ENCODE results near the gene THSD7B.

The THSD7B gene

DNA sequence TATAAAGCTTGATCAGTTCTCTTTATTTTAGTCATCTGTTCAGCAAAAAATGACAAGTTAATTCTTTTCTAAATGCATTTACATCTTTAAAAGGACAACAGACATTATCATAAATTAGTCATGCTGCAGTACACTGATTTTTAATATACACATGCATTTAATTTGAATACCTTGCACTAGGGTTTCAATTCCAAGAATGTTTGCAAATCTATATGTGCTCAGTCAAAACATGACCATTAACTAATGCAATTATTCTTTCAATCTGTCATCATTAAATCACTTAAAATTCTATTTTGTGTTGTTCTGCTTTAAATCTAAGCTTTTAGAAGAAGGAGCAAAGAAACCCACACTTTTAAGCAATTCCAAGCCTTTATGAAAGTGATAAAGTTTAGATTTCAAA is 342.6 kb downstream of the THSD7B start:
- Histone ChIP-seq H3K36me3 (ENCODE audit: insufficient read depth, low read length) (no peaks in the 10 kb centered on the region), H3K9me3 (ENCODE audit: insufficient read depth, low read depth, low read length) (no peaks in the 10 kb centered on the region), H3K27me3 (ENCODE audit: insufficient read depth, low read length) (no peaks in the 10 kb centered on the region), H3K4me1 (ENCODE audit: insufficient read depth, low read length) (no peaks in the 10 kb centered on the region), H3K4me3 (ENCODE audit: low read length) (no peak overlapping the region), H3K27ac (ENCODE audit: low read depth, low read length) (no peak overlapping the region), H3K9ac (ENCODE audit: low read depth, low read length) (no peak overlapping the region)

DNA sequence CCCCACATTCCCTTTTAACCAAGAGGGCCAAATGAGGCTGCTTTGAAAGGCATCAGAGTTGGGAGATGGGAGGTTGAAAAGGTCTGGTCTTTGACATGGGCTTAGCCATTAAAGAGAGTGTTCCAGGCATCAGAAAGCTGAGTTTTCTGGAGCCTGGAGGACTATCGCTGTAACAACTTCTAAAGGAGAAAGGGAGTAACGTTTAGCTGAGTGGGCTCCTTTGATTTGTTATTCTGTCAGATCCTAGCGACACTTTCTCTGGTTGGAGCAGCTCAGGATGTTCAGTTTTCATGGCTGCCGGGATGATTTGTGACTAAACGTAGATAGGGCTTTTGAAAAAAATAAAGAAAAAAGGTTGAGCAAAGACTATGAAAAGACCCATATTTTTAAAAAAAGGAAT is 346.6 kb downstream of the THSD7B start:
- H3K27ac ChIP-seq (ENCODE audit: low read depth, low read length), result no peak overlapping the region
- WGBS, result 94% methylated on average over 5 of the region's 5 CpGs
- no peak overlapping the region for H3K9ac ChIP-seq (ENCODE audit: low read depth, low read length)
- no peak overlapping the region for H3K4me3 ChIP-seq (ENCODE audit: low read length)
- peaks cover 4% of the 10 kb centered on the region; the same call in 1 of the 2 replicates for H3K4me1 ChIP-seq (ENCODE audit: insufficient read depth, low read length)
- H3K36me3 ChIP-seq (ENCODE audit: insufficient read depth, low read length), result no peaks in the 10 kb centered on the region
- H3K27me3 ChIP-seq (ENCODE audit: insufficient read depth, low read length), result no peaks in the 10 kb centered on the region
- no peaks in the 10 kb centered on the region for H3K9me3 ChIP-seq (ENCODE audit: insufficient read depth, low read depth, low read length)

DNA sequence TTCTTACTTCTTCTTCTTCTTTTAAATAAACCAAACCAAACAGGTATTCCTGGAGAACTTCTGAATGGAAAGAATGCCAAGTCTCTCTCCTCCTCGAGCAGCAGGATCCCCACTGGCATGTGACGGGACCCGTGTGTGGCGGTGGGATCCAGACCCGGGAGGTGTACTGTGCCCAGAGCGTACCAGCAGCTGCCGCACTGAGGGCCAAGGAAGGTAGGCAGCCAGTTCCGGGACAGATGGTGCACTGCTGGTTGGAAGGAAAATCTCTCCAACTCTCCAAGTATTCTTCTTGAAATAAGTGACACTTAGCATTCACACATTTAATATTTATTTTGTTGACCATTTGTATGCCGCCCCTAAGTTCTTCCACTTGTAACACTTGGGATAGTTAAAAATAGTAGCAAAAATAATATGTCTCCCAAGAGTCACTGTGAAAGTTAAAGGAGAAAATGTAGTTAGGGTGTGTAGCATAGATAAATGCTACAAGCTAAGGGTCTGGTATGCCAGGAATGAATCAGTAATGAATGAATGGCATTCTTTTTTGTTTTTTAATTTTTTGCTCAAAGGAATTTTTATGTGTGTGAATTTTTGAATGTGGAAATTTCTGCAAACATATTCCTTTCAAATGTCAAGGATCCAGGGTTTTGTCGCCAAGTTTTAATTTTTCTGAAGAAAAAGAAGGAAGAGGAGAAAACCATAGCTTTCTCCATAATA is 349.9 kb downstream of the THSD7B start:
- 93% methylated on average over 10 of the region's 10 CpGs for WGBS
- Histone ChIP-seq H3K9ac (ENCODE audit: low read depth, low read length) (no peak overlapping the region), H3K4me3 (ENCODE audit: low read length) (no peak overlapping the region), H3K4me1 (ENCODE audit: insufficient read depth, low read length) (peaks cover 4% of the 10 kb centered on the region; the same call in 1 of the 2 replicates), H3K27me3 (ENCODE audit: insufficient read depth, low read length) (no peaks in the 10 kb centered on the region), H3K36me3 (ENCODE audit: insufficient read depth, low read length) (no peaks in the 10 kb centered on the region), H3K9me3 (ENCODE audit: insufficient read depth, low read depth, low read length) (no peaks in the 10 kb centered on the region), H3K27ac (ENCODE audit: low read depth, low read length) (no peak overlapping the region)

DNA sequence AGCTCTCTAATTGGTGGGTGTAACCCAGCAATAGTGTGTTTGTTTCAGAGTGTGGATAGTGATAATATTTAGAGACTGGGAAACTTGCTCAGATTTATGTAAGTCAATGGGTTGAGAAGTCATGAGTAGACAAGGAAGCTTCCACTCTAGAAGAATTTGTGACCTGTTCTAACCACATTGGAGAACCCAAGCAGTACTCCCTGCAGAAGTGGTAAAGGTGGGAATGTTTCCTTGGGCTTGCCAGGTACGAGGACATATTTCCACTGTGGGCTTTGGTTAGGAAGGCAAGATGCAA is 350.4 kb downstream of the THSD7B start:
- WGBS, result 86% methylated on average over 1 of the region's 1 CpG
- H3K36me3 ChIP-seq (ENCODE audit: insufficient read depth, low read length), result no peaks in the 10 kb centered on the region
- peaks cover 4% of the 10 kb centered on the region; the same call in 1 of the 2 replicates for H3K4me1 ChIP-seq (ENCODE audit: insufficient read depth, low read length)
- H3K9ac ChIP-seq (ENCODE audit: low read depth, low read length), result no peak overlapping the region
- H3K9me3 ChIP-seq (ENCODE audit: insufficient read depth, low read depth, low read length), result no peaks in the 10 kb centered on the region
- no peak overlapping the region for H3K4me3 ChIP-seq (ENCODE audit: low read length)
- no peaks in the 10 kb centered on the region for H3K27me3 ChIP-seq (ENCODE audit: insufficient read depth, low read length)
- no peak overlapping the region for H3K27ac ChIP-seq (ENCODE audit: low read depth, low read length)

DNA sequence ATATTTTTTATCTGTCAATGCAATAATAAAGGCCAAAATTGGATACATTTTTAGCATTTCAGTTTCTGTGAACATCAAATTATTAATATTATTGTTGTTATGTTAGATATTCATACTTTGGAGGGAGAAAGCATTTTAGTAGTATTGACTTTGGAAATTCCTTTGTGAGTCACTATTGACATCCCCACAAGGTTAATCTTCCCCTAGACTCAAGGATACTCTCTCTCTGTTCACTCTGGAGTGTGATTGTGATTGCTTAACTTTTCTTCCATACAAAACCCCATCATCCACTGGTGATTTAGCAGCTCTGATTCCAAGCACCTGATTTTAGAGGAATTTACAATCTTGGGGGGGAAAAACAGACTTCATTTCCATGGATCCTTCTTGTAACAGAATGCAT is 352.0 kb downstream of the THSD7B start:
- no peaks in the 10 kb centered on the region for H3K36me3 ChIP-seq (ENCODE audit: insufficient read depth, low read length)
- H3K4me3 ChIP-seq (ENCODE audit: low read length), result no peak overlapping the region
- H3K9ac ChIP-seq (ENCODE audit: low read depth, low read length), result no peak overlapping the region
- no peaks in the 10 kb centered on the region for H3K9me3 ChIP-seq (ENCODE audit: insufficient read depth, low read depth, low read length)
- H3K4me1 ChIP-seq (ENCODE audit: insufficient read depth, low read length), result peaks cover 4% of the 10 kb centered on the region; the same call in 1 of the 2 replicates
- H3K27ac ChIP-seq (ENCODE audit: low read depth, low read length), result no peak overlapping the region
- no peaks in the 10 kb centered on the region for H3K27me3 ChIP-seq (ENCODE audit: insufficient read depth, low read length)

DNA sequence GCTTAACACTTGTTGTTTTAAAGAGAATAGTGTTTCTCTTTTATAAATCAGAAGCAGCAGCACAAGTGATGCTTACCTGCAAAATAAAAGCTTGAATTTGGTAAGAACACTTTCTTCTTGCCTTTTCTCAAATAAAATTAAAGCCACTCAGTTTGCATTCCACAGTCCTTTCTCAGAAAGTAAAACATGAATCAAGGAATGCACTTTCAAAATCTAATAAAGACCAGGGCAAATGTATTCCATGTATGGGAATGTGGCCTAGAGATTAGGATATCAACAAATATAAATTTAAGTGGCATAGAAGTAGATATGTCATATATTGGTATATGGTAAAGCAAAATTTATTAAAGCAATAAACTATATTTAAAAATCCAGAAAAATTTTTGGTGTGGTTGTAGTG is 352.8 kb downstream of the THSD7B start:
- H3K36me3 ChIP-seq (ENCODE audit: insufficient read depth, low read length), result no peaks in the 10 kb centered on the region
- no peaks in the 10 kb centered on the region for H3K27me3 ChIP-seq (ENCODE audit: insufficient read depth, low read length)
- H3K4me3 ChIP-seq (ENCODE audit: low read length), result no peak overlapping the region
- no peak overlapping the region for H3K27ac ChIP-seq (ENCODE audit: low read depth, low read length)
- H3K9ac ChIP-seq (ENCODE audit: low read depth, low read length), result no peak overlapping the region
- peaks cover 4% of the 10 kb centered on the region; the same call in 1 of the 2 replicates for H3K4me1 ChIP-seq (ENCODE audit: insufficient read depth, low read length)
- no peaks in the 10 kb centered on the region for H3K9me3 ChIP-seq (ENCODE audit: insufficient read depth, low read depth, low read length)

DNA sequence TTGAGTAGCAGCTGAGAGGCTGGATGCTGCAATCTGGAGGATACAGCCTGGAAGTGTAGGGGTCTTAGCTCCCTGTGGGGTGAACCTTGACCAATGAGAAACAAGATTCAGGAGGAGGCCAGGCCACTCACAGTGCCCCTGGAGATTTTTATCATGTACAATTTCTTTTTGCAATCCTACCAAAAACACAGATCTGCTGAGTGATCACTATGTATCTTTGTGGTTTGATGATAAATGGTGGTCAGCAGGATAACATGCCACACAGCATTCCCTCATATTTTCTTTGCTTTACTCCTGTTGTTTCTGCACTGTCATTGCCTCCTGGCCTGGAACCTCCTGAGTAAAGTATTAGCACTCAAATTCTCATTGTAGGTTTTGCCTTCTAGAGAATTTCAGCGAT is 357.9 kb downstream of the THSD7B start:
- Histone ChIP-seq H3K4me1 (ENCODE audit: insufficient read depth, low read length) (no peaks in the 10 kb centered on the region), H3K36me3 (ENCODE audit: insufficient read depth, low read length) (no peaks in the 10 kb centered on the region), H3K9ac (ENCODE audit: low read depth, low read length) (no peak overlapping the region), H3K4me3 (ENCODE audit: low read length) (no peak overlapping the region), H3K27ac (ENCODE audit: low read depth, low read length) (no peak overlapping the region), H3K9me3 (ENCODE audit: insufficient read depth, low read depth, low read length) (no peaks in the 10 kb centered on the region), H3K27me3 (ENCODE audit: insufficient read depth, low read length) (no peaks in the 10 kb centered on the region)
- 97% methylated on average over 1 of the region's 1 CpG for WGBS

DNA sequence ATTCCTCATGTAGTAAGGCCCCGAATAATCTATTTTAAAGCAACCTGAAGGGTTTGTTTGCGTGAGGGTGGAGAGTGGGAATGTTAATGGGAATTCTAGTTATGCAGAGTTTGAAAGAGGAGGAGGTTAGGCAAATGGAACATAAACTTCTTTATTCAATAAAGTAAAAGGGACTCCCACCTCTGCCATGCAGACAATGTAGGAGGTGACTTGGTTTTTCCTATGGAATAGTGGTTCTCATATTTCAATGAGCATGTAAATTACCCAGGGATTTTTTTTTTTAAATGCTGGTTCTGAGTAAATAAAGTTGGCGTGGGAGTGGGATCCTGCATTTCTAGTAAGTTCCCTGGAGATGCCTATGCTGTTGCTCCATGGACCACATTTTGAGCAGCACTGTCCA is 367.9 kb downstream of the THSD7B start:
- peaks cover 8% of the 10 kb centered on the region; the same call in 1 of the 2 replicates for H3K4me1 ChIP-seq (ENCODE audit: insufficient read depth, low read length)
- H3K36me3 ChIP-seq (ENCODE audit: insufficient read depth, low read length), result no peaks in the 10 kb centered on the region
- WGBS, result 85% methylated on average over 3 of the region's 3 CpGs

DNA sequence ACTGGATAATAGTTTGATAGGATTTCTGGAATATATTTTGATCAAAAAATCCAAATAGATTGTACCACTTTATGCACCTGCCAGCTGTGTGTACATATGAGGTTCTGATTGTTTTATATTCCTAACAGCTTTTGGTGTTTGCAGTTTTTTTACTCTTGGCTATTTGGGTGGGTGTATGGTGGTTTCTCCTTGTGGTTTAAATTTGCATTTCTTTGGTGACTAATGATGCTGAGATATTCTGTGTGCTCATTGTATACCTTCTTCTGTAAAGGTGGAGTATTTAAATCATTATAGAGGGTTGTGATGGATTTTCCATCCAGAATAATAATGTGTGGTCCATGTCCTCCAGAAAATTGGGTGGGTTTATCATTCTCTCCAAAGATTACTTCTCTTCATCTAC is 372.9 kb downstream of the THSD7B start:
- no peaks in the 10 kb centered on the region for H3K9me3 ChIP-seq (ENCODE audit: insufficient read depth, low read depth, low read length)
- H3K9ac ChIP-seq (ENCODE audit: low read depth, low read length), result no peak overlapping the region
- H3K4me1 ChIP-seq (ENCODE audit: insufficient read depth, low read length), result peaks cover 2% of the 10 kb centered on the region; the same call in 1 of the 2 replicates
- no peaks in the 10 kb centered on the region for H3K27me3 ChIP-seq (ENCODE audit: insufficient read depth, low read length)
- no peaks in the 10 kb centered on the region for H3K36me3 ChIP-seq (ENCODE audit: insufficient read depth, low read length)
- H3K27ac ChIP-seq (ENCODE audit: low read depth, low read length), result no peak overlapping the region
- no peak overlapping the region for H3K4me3 ChIP-seq (ENCODE audit: low read length)

More for the DNA sequence above, 367.9 kb downstream of the THSD7B start:
- Histone ChIP-seq H3K9me3 (ENCODE audit: insufficient read depth, low read depth, low read length) (no peaks in the 10 kb centered on the region), H3K27me3 (ENCODE audit: insufficient read depth, low read length) (no peaks in the 10 kb centered on the region), H3K9ac (ENCODE audit: low read depth, low read length) (no peak overlapping the region), H3K4me3 (ENCODE audit: low read length) (no peak overlapping the region), H3K27ac (ENCODE audit: low read depth, low read length) (no peak overlapping the region)

DNA sequence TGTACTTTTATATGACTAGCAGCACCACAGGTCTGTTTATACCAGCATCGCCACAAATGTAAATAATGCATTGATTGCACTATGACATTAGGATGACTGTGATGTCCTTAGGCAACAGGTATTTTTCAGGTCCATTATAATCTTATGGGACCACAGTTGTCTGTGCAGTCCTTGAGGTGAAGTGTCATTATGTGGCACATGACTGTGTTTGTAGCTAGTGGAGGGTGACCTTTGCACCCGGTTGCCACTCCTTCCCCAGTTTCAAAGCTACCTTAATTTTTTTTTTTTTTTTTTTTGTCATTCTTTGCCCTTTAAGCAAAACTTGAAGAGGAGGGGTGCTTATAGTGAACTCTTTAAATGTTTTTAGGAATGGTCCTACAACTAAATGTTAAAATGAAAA is 386.4 kb downstream of the THSD7B start:
- Histone ChIP-seq H3K4me1 (ENCODE audit: insufficient read depth, low read length) (no peaks in the 10 kb centered on the region), H3K9me3 (ENCODE audit: insufficient read depth, low read depth, low read length) (peaks cover 6% of the 10 kb centered on the region; the same call in 1 of the 2 replicates), H3K27me3 (ENCODE audit: insufficient read depth, low read length) (no peaks in the 10 kb centered on the region), H3K4me3 (ENCODE audit: low read length) (no peak overlapping the region), H3K36me3 (ENCODE audit: insufficient read depth, low read length) (no peaks in the 10 kb centered on the region), H3K9ac (ENCODE audit: low read depth, low read length) (no peak overlapping the region), H3K27ac (ENCODE audit: low read depth, low read length) (no peak overlapping the region)
- 100% methylated on average over 1 of the region's 2 CpGs for WGBS

DNA sequence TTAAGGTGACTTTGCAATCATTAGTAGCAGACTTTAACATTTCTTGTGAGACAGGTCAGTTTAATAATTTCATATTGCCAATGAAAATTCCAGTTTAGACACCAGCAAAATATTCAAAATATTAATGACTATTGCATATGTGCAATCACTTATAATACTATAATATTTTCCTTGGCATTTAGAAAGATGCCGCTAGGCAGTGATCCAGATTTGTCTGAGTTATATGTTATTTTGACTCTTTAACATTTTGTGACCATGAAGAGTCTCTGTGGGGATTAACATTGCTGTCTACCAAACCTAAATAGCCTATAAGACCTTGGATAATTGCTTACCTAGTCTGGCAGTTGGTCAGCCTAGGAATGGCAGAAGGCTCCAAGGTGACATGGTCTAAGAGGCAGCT is 389.6 kb downstream of the THSD7B start:
- Histone ChIP-seq H3K9ac (ENCODE audit: low read depth, low read length) (no peak overlapping the region), H3K27ac (ENCODE audit: low read depth, low read length) (no peak overlapping the region), H3K27me3 (ENCODE audit: insufficient read depth, low read length) (no peaks in the 10 kb centered on the region), H3K36me3 (ENCODE audit: insufficient read depth, low read length) (no peaks in the 10 kb centered on the region), H3K4me1 (ENCODE audit: insufficient read depth, low read length) (no peaks in the 10 kb centered on the region), H3K9me3 (ENCODE audit: insufficient read depth, low read depth, low read length) (no peaks in the 10 kb centered on the region), H3K4me3 (ENCODE audit: low read length) (no peak overlapping the region)
- WGBS, result 100% methylated on average over 1 of the region's 1 CpG
